Thoracic aorta (tissue), 2 donors: ENCODE data around the gene SSBP3. TPM values are rescaled to one million over a fixed set of nuclear protein-coding genes. Genes with fewer than 3 reads are reported as not detected.

Experiments used
- ATAC-seq: fragments of 150-250 bp; one replicate; pipeline ENCODE4 v1.8.0; 2017; ENCODE audit warnings: low read depth; ENCODE audit not compliant: insufficient number of reproducible peaks, low FRiP score
- DNase-seq: peaks from one replicate; pipeline ENCODE4 v3.0.0-alpha.2; 2020; ENCODE audit warnings: low spot score
- H3K27ac ChIP-seq, 2 donors: fragments of 200-600 bp; sonication (generic); 1 replicate in 1 of 2; 2 replicates in 1 of 2; pipeline ENCODE4 v1.5.1; 2016; ENCODE audit warnings: mild to moderate bottlenecking in 2 of 2, moderate library complexity in 2 of 2
- H3K27me3 ChIP-seq: fragments of 200-600 bp; sonication (generic); replicated peaks from 2 replicates; pipeline ENCODE4 v1.6.0; 2016; ENCODE audit warnings: mild to moderate bottlenecking; ENCODE audit not compliant: insufficient read depth
- H3K36me3 ChIP-seq: fragments of 200-600 bp; sonication (generic); one replicate; pipeline ENCODE4 v1.5.1; 2016
- H3K4me1 ChIP-seq, 2 donors: fragments of 200-600 bp; sonication (generic); 1 replicate in 1 of 2; 2 replicates in 1 of 2; pipeline versions ENCODE4 v1.5.1 to v1.6.0; 2016; ENCODE audit warnings: low read depth in 2 of 2, mild to moderate bottlenecking in 1 of 2; ENCODE audit not compliant: control insufficient read depth in 1 of 2
- H3K4me3 ChIP-seq: fragments of 200-600 bp; sonication (generic); 2 replicates; pipeline ENCODE4 v1.5.1; 2016; ENCODE audit warnings: mild to moderate bottlenecking
- H3K9me3 ChIP-seq: fragments of 200-600 bp; sonication (generic); 2 replicates; pipeline ENCODE4 v1.5.1; 2016
- total RNA-seq, 2 donors: library from RNA; depleted of rRNA; stranded (reverse); fragments of >200 nt; gene quantifications; one replicate each; pipeline versions ENCODE4 v1.1.0 to v1.2.3, GENCODE V29; 2016
- TF ChIP-seq, protein P1 (sequence below): fragments of 200-600 bp; sonication (generic); IDR thresholded peaks from one replicate; pipeline ENCODE4 v1.5.1; 2019; ENCODE audit warnings: antibody characterized with exemption

SSBP3 gene
- total RNA-seq, 2 donors from 2014 or later: 33.4 to 87.1 TPM

GRCh38 chr1:54225986-54226559 is 180.1 kb downstream of the SSBP3 start:
- DNase-seq (no peak), ATAC-seq (no peak)
- Histone ChIP-seq H3K27me3 (no peaks in the 10 kb centered on the region), H3K4me3 (no peak overlapping the region), H3K9me3 (no peaks in the 10 kb centered on the region), H3K4me1 (peaks cover 15 to 29% of the 10 kb centered on the region in 2 donors), H3K36me3 (no peaks in the 10 kb centered on the region), H3K27ac (no peak overlapping the region)
- TF ChIP-seq, protein P1, sequence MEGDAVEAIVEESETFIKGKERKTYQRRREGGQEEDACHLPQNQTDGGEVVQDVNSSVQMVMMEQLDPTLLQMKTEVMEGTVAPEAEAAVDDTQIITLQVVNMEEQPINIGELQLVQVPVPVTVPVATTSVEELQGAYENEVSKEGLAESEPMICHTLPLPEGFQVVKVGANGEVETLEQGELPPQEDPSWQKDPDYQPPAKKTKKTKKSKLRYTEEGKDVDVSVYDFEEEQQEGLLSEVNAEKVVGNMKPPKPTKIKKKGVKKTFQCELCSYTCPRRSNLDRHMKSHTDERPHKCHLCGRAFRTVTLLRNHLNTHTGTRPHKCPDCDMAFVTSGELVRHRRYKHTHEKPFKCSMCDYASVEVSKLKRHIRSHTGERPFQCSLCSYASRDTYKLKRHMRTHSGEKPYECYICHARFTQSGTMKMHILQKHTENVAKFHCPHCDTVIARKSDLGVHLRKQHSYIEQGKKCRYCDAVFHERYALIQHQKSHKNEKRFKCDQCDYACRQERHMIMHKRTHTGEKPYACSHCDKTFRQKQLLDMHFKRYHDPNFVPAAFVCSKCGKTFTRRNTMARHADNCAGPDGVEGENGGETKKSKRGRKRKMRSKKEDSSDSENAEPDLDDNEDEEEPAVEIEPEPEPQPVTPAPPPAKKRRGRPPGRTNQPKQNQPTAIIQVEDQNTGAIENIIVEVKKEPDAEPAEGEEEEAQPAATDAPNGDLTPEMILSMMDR: no peak

DNA sequence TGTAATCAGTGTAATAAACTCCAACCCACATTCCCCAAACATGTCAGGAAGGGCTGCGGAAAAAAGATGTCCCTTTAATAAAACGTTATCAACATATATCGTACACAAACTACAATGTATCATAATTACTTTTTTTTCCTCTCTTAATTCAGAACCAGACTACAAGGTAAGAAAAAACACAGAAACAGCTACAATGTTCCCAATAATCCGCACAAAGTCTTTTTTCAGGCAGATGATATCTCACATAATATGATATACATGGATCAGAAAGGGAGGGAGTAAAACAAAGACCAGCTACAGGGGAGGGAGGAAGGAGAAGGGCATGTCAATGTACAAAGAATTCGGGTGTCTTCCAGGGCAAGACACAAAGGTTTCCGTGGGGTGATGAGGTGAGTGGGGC is 180.8 kb downstream of the SSBP3 start:
- no peak for ATAC-seq
- no peaks in the 10 kb centered on the region for H3K9me3 ChIP-seq
- H3K4me3 ChIP-seq: no peak overlapping the region
- H3K27ac ChIP-seq: no peak overlapping the region
- no peak for DNase-seq
- H3K27me3 ChIP-seq: no peaks in the 10 kb centered on the region
- peaks cover 18 to 34% of the 10 kb centered on the region in 2 donors for H3K4me1 ChIP-seq
- TF ChIP-seq, protein P1: no peak
- no peaks in the 10 kb centered on the region for H3K36me3 ChIP-seq

DNA sequence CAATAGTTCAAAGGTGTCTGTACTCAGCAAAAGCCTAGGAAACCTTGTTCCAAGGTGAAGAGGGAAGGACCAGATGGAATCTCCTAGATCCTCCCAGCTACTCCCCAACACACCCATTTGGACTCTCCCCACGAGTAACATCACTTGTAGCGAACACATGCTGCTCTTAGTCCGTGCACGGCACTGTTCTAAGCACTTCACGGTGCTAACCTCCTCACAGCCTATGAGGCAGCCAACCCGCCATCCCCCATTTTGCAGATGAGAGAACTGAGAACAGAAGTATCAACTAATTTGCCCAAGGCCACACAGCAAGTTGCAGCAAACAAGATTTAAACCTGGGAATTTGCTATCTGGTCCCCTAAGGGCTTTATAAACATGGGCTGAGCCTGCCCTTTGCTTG is 182.0 kb downstream of the SSBP3 start:
- TF ChIP-seq, protein P1: no peak
- H3K4me1 ChIP-seq: peaks cover 25 to 40% of the 10 kb centered on the region in 2 donors
- H3K27me3 ChIP-seq: no peaks in the 10 kb centered on the region
- DNase-seq (no peak), ATAC-seq (no peak)
- no peak overlapping the region for H3K27ac ChIP-seq
- no peaks in the 10 kb centered on the region for H3K36me3 ChIP-seq
- H3K9me3 ChIP-seq: no peaks in the 10 kb centered on the region
- H3K4me3 ChIP-seq: no peak overlapping the region

GRCh38 chr1:54223441-54224202 is 182.6 kb downstream of the SSBP3 start:
- Histone ChIP-seq H3K27me3 (no peaks in the 10 kb centered on the region), H3K27ac (no peak overlapping the region), H3K36me3 (no peaks in the 10 kb centered on the region), H3K4me3 (no peak overlapping the region), H3K9me3 (no peaks in the 10 kb centered on the region), H3K4me1 (peaks cover 23 to 38% of the 10 kb centered on the region in 2 donors)
- no peak for ATAC-seq
- DNase-seq: no peak
- TF ChIP-seq, protein P1: no peak

DNA sequence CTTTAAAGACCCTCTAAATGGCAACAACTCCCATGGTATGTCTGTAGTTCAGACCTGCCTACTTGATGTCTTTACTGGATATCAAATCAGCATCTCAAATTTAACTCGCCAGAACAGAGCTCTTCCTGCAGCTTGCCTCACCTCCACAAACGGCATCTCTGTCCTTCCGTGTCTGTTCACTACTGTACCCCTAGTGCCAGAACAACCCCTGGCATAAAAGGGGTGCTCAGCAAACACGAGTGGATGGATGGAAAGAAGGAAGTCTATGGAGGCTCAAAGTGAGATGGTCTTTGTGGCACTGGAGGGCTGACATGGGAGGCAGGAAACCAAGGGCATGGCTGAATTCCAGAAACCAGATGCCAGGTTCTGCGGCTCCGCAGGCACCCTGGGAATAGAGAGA is 183.5 kb downstream of the SSBP3 start:
- ATAC-seq: no peak
- H3K27me3 ChIP-seq: no peaks in the 10 kb centered on the region
- TF ChIP-seq, protein P1: no peak
- no peak overlapping the region for H3K4me3 ChIP-seq
- peaks cover 14 to 29% of the 10 kb centered on the region in 2 donors for H3K4me1 ChIP-seq
- no peaks in the 10 kb centered on the region for H3K9me3 ChIP-seq
- DNase-seq: no peak
- no peak overlapping the region for H3K27ac ChIP-seq
- peaks cover 8% of the 10 kb centered on the region for H3K36me3 ChIP-seq
